GM19324 (cell line): ENCODE data around the gene PRUNE2.

Experiments
- ATAC-seq: cut with Tn5 transposase; IDR thresholded peaks from one replicate; pipeline ENCODE4 v1.9.1; 2021; ENCODE audit warnings: mild to moderate bottlenecking, moderate library complexity; ENCODE audit not compliant: unreplicated experiment, low FRiP score

Gene PRUNE2

GRCh38 chr9:76644171-76644570, 261.7 kb downstream of the PRUNE2 start:
- ATAC-seq = no peak

GRCh38 chr9:76643399-76644117, 262.4 kb downstream of the PRUNE2 start:
- peak; percentile 90 for ATAC-seq

GRCh38 chr9:76642701-76643209, 263.2 kb downstream of the PRUNE2 start:
- no peak for ATAC-seq

GRCh38 chr9:76642074-76642473, 263.8 kb downstream of the PRUNE2 start:
- no peak for ATAC-seq

GRCh38 chr9:76638001-76638400, 267.9 kb downstream of the PRUNE2 start:
- no peak for ATAC-seq

GRCh38 chr9:76637416-76637815, 268.5 kb downstream of the PRUNE2 start:
- no peak for ATAC-seq

- ATAC-seq = no peak
These were observed 271.4 kb downstream of the PRUNE2 start for GRCh38 chr9:76634356-76635054.

- ATAC-seq = no peak
These were observed 275.0 kb downstream of the PRUNE2 start for GRCh38 chr9:76630916-76631315.

GRCh38 chr9:76629205-76629990, 276.5 kb downstream of the PRUNE2 start:
- no peak for ATAC-seq

GRCh38 chr9:76628155-76628554, 277.8 kb downstream of the PRUNE2 start:
- ATAC-seq = no peak

- no peak for ATAC-seq
These were observed 278.9 kb downstream of the PRUNE2 start for GRCh38 chr9:76626980-76627379.

- no peak for ATAC-seq
These were observed 279.8 kb downstream of the PRUNE2 start for GRCh38 chr9:76626141-76626540.

- peak; percentile 94 for ATAC-seq
These were observed 281.4 kb downstream of the PRUNE2 start for GRCh38 chr9:76624391-76625048.

- ATAC-seq = no peak
These were observed 284.9 kb downstream of the PRUNE2 start for GRCh38 chr9:76620996-76621395.

- ATAC-seq = no peak
These were observed 285.3 kb downstream of the PRUNE2 start for GRCh38 chr9:76620581-76620980.

GRCh38 chr9:76619640-76620039, 286.3 kb downstream of the PRUNE2 start:
- ATAC-seq = no peak

- ATAC-seq = no peak
These were observed 286.7 kb downstream of the PRUNE2 start for GRCh38 chr9:76619197-76619596.

- ATAC-seq = no peak
These were observed 287.2 kb downstream of the PRUNE2 start for GRCh38 chr9:76618762-76619161.

- ATAC-seq = no peak
These were observed 288.3 kb downstream of the PRUNE2 start for GRCh38 chr9:76617497-76618175.

GRCh38 chr9:76616780-76617179, 289.1 kb downstream of the PRUNE2 start:
- ATAC-seq = no peak
